Measurements from ENCODE around the gene CALM1.

CALM1 gene

DNA sequence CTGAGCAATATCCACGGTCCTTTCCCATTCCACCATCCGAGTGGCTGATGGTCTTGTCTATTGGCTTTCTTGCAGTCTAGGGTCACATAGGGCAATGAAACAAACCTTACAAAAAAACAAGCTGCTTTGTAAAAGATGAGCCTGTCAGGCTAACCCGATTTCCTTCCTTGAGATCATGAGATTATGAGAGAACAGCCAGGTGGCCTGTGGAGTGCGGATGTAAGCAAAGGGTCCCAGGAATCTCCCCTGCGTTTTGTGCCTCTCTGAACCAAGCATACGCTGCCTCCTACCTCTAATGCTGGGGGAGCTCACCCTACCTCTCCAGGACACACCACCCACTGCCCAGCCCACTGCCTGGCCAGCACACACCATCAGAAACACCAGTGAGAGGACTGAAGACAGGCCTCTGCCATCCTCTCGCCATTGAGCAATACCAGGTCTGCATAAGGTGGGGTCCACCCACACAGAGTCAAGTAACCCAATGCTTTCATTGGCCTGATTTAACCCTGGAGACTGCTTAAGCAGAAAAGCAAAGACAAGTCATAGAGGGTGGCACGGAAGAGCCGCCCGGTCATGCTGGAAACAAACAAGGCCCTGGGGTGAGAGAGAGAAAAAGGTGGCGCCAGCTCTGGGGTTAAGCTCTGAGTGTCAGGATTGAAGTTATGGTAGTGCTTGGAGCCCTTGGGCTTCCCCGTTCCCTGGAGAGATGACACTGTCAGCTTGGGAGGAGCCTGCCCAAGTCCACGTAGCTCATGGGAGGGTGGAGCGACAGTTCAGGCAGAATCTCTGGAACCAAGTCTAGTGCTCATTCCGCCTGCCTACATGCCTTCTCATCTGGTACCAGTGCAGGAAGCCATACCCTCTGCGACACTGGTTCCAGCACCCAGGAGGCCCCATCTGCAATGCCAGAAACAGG is 46.6 kb downstream of the CALM1 start:
- DNase-seq (ENCODE audit: low read depth), result no peak

DNA sequence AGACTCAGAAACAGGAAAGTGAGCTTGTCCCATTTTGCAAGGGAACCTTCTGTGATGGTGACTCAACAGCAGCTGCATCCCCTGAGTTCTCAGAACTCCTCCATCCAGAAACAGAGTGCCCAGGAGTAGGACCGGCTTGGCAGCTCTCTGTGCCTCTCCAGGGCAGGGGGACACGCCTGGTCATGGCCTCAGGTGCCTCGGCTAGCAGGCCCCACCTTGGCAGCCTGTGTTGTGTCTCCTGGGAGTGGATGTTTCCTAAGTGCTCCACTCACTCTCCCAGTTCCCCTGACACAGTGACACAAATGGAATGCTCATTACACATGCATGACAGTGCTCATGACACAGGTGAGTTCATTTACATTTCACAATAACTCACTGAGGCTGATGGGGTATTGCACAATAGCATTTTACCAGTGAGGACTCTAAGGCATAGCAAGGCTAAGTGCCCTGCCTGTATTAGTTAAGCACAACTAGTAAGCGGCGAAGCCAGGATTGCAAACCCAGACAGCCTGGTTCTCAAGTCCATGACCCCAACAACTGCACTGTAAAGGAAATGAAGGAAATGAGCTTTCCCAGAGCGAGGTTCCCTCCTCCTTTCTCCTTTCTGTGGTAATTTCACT is 47.4 kb downstream of the CALM1 start:
- DNase-seq (ENCODE audit: low read depth), result peak; percentile 67

DNA sequence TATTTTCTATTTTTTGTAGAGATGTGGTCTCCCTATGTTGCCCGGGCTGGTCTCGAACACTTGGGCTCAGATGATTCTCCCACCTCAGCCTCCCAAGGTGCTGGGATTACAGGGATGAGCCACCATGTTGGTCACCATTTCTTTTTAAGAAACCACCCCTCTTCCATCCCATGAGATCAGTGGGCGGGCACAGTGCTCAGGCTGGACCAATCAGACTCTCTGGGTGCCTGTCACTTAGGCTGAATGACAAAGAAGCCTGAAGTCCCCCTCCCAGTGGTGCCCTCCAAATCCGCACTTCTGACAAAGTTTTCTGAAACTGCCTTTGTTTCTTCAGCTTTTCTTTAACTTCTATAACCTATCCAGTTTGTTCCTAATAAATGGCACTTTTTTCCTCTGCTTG is 48.2 kb downstream of the CALM1 start:
- DNase-seq (ENCODE audit: low read depth), result no peak

DNA sequence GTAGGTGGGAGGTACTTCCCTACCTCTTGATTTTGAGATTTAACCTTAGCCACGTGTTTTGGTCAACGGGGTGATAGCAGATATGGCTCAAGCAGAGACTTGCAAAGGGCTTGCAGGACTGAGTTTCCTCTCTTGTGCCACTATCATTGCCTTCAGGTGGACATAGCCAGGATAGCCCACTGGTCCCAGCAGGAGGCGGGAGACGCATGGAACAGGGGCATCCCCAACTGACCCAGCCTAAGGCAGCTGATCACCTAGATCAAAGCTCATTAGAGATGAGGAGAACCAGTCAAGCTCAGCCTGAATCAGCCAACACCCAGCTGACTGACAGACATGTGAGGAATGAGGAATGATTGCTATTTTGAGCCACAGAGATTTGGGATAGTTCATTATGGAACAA is 49.6 kb downstream of the CALM1 start:
- DNase-seq (ENCODE audit: low read depth), result no peak

DNA sequence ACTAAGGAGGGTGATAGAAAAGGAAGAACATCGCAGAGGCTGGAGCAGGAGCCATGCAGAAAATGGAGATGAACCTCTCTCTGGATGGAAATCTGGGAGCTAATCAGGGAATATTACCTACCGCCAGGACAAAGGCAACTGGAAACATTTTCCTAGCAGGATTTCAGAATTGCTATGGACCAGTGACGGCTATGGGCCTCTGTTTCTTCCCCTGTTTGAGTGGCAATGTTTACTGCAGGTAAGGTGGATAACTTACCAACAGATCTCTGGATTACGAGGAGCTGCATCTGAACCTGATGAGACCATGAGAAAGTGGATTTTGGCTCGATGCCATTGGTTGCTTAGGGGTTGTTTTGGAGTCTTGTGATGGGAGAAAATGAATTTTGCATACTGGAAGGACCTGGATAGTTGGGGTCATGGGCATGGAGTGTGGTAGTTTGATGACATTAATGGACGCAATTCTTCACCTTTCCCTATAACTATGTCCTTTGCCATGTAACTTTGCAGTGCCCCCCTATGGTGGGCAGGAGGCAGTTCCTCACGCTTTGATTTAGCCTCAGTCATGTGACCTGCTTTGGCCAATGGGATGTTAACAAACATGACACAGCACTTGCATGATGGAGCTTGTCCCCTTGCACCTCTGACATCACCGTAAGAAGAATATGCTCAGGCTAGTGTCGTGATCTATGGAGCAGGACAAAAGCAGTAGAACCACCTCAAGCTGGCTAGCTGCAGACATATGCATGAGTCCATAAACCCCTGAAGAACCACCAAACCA is 51.1 kb downstream of the CALM1 start:
- DNase-seq (ENCODE audit: low read depth), result no peak

DNA sequence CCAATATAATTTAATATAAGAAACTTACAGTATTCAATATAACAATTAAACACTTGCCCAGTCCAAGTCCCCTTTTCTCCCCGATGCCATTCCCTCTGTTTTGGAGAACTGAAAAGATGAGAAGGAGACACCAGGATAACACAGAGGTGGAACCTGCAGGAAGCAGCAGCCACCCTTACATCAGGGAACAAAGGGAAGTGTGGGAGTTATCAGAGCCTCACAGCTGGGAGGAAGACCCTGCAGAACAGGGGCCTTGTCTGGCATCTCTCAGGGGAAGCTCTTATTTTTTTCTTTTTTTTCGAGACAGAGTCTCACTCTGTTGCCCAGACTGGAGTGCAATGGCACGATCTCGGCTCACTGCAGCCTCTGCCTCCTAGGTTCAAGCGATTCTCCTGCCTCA is 52.6 kb downstream of the CALM1 start:
- DNase-seq (ENCODE audit: low read depth), result no peak

DNA sequence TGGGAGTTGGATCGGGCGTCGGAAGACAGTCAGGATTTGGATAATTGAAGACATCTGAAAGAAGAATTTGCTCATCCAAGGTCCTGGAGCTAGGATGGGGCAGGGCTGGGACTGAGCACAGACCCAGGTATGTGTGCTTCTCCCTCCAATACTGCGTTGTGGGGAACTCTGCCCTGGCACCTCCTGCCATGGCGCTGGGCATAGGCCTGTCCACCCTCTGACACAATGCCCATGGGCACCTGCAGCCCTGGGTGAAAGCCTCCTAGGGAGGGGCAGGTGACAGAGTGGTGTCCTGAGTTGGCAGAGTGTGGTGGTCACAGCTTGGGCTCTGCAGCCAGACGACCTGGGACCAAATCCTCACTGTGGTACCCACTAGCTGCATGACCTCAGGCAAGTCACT is 53.3 kb downstream of the CALM1 start:
- DNase-seq (ENCODE audit: low read depth), result no peak

DNA sequence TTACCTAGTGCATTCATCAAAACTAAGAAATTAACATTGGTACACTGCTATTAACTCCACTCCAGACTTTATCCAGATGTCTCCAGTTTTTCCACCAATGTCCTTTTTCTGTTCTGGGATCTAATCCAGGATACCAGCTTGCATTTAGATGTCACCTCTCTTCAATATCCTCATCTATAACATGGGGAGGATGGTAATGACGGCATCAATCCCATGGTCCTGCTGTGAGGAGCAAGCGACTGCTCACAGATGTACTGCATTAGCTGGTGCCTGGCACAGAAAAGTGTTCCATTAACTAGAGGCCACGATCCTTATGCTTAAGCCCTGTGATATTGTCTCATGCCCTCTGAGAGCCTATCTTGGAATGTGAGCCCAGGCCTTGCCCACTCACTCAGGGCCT is 53.8 kb downstream of the CALM1 start:
- no peak for DNase-seq (ENCODE audit: low read depth)

DNA sequence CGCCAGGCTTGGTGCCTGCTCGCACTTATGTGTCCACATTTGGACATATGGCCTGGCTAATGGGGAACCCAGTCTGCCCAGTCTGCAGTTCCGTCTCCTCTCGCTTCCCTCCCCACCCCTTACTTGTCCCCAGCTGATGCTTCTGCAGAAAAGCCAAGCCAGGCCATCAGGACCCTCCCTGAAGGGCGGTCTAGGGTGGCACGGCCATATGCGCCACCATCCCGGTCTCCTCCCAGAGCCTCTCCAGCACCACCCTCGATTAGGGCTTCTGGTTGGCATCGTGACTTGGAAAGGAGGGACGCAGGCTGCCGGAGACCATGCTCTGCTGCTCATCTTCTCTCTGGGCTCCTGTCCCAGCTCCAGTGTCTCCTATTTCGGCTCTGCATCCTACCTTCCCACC is 54.6 kb downstream of the CALM1 start:
- DNase-seq (ENCODE audit: low read depth), result no peak

DNA sequence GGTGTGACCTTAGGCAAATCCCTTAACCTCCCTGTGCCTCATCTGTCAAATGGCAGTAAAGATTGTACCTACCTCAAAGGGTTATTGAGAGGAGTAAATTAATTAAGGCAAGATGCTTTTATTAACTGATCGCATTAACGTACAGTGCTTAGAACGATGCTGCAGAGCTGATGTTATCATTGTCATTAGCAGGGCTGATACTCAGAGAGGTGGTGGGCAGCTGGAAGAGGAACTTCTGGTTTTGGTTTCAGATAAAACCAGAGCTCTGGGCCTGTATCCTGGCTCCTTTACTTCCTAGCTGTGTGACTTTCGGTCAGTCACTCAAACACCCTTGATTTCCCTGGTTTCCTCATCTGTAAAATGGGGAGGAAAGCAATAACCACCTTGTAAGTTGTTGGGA is 55.1 kb downstream of the CALM1 start:
- DNase-seq (ENCODE audit: low read depth), result no peak

DNA sequence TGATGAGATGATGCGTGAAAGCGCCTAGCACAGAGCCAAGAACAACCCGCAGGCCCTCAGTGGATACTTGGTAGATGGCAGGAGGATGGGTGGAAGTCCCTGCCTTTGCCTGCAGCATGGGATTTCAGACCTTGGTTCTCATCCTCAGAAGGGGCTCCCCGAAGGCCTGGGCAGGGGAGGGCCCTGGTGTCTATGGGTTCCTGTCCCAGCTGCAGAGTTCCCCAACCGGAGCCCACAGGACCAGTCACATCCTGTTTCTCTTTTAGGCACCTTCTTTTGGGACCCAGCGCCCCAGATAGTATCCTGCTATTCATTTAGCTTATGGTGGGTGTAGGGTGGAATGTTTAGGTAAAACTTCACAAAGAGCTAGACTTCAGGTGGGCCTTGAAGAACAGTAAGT is 55.5 kb downstream of the CALM1 start:
- DNase-seq (ENCODE audit: low read depth), result no peak

DNA sequence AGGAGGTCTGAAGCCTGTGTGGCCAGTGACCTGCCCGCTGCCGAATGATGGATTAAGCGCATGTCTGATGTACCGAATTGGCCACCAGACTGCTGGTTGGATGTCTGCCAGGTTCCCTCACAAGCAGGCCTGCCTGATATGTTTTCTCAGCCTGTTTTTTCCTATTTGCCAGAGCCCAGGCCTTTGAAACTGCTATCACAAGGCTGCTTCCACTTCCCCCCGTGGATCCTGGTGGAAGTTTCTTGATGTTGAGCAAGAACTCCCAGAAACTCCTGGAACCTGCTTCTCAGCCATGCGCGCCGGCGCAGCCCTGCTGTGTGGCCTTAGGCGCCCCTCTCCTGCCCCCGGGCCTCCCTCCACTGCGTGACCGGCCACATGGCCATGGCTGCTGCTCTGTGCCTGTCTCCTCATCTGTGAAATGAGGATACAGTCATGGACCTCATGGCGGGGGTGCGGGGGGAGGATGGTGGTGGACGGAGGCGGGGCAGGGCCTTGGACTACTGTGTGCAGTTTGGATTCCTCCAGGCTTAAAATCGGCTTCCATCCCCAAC is 56.6 kb downstream of the CALM1 start:
- DNase-seq (ENCODE audit: low read depth), result peak; percentile 38

DNA sequence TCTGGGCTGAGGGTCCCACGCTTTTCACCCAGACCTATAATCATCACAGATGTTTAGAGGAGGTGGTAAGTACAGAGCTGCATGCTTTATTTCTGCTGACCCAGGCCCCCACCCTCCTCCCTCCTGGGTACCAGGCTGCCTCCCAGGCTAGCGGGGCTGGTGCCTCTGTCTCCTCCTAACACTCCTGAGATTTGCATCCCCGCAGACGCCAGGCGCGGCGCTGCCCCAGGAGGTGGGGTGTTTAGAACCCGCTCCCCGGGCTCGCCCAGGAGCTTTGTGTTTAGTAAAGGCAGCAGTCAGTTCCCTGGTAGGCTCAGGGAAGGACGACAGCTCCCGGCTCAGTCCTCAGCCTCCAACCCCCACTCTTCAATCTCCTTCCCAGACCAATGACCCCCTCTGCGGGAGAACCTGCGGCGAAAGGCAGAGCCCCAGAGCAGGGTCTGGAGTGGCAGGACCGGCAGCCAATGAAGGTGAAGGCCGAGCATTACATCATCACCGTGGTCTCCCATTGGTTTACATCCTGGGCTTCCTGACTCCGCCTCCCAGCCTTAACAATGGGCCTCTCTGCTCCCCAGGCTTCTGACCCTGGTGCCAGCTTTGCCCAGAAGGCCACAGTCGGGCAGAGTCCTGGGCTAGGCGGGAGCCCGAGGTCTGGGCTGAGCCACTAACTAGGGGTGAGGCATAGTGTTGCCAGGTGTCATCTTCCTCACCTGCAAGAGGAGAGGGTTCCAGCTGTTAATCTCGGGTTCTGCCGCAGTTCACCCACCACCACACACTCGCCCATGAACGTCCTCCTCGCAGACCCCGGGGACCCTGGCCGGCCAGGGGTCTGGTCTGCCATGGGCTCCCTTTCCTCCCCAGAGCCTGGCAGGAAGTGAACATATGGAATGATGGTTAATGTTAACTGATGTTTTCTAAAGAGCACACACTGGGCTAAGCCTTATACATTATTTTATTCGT is 57.5 kb downstream of the CALM1 start:
- peak; percentile 87 for DNase-seq (ENCODE audit: low read depth)

DNA sequence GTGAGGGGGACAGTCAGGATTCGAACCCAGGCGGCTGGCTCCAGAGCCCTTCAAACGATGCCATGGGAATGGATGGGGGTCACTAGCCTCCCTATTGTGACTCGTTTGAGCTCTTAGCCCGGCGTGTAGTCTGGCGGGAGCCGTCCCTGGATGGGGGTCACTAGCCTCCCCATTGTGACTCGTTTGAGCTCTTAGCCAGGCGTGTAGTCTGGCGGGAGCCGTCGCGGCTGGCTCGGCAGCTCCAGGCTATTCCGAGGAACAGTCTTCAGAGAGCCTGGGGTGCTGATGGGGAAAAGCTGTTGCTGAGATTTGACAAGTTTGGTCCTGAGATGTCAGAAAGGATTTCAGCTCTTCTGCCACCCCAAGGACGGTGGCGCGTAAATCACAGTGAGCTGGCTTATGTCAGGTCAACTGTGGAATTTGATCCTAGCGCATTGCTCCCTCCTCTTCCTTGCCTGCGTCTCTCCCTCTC is 58.3 kb downstream of the CALM1 start:
- DNase-seq (ENCODE audit: low read depth), result no peak

DNA sequence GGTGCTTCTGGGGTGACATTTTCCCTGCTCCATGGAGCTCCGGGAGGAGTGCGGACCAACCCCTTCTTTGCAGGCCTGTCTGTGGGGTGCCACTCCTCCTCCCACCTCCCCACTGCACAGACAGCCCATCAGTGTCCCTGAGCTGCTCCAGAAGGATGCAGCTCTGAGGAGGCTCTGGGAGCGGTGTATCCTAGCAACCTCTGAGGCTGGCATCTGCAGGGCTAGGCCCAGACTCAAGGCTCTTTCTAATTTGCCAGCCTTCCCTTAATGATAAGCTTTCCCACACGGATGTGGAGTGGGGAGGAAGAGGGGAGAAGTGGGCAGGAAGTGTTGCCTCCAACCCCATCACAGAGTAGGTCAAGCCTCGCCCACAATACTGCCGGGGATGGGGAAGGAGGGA is 59.7 kb downstream of the CALM1 start:
- no peak for DNase-seq (ENCODE audit: low read depth)

DNA sequence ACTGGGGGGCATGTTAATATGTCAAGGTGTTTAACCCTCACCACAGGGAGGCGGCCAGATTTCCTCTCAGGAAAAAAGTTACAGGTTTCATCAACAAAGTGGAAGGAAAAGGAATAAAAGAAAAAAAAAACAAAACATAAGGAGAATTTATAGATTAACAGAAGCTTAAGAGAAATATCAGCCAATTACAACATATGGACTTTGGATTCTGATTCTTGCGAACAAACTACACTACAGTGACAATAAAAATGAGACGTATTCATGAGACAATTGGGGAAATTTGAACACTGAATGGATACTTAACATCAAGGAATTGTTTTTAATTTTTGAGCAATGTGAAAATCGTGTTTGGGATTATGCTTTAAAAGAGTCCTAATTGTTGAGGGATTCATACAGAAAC is 60.4 kb downstream of the CALM1 start:
- DNase-seq (ENCODE audit: low read depth), result no peak

Data from iris pigment epithelial cell (primary cell).